HEK293 (cell line): Measurements from ENCODE around the gene TSKU.

Experiments used
- PRDM10 ChIP-seq: fragments of 450-650 bp; formaldehyde crosslinking; IDR thresholded peaks from 2 replicates; pipeline ENCODE4 v1.5.1; 2016; ENCODE audit warnings: missing biosample characterization, missing genetic modification characterization
- REST ChIP-seq: fragments of 450-650 bp; formaldehyde crosslinking; IDR thresholded peaks from 2 replicates; pipeline ENCODE4 v1.5.1; 2016; ENCODE audit warnings: missing biosample characterization, missing genetic modification characterization
- SETDB1 ChIP-seq: IDR thresholded peaks from one replicate; pipeline ENCODE4 v1.6.1; 2017; ENCODE audit warnings: mild to moderate bottlenecking, low read length, moderate library complexity, mixed read lengths; ENCODE audit not compliant: insufficient read length
- TCF7L2 ChIP-seq: IDR thresholded peaks from 2 replicates; pipeline ENCODE4 v1.6.1; 2011; ENCODE audit warnings: low read depth, mild to moderate bottlenecking, inconsistent platforms, low read length, moderate library complexity, borderline replicate concordance
- YY1 ChIP-seq: fragments of 450-650 bp; formaldehyde crosslinking; IDR thresholded peaks from 2 replicates; pipeline ENCODE4 v1.5.1; 2018; ENCODE audit warnings: missing biosample characterization, missing genetic modification characterization
- ZBTB7A ChIP-seq: fragments of 450-650 bp; formaldehyde crosslinking; IDR thresholded peaks from 2 replicates; pipeline ENCODE4 v1.5.1; 2016; ENCODE audit warnings: low read depth, missing biosample characterization, missing genetic modification characterization
- ZNF140 ChIP-seq: fragments of 450-650 bp; formaldehyde crosslinking; IDR thresholded peaks from 2 replicates; pipeline ENCODE4 v1.5.1; 2016; ENCODE audit warnings: missing biosample characterization, missing genetic modification characterization
- ZNF169 ChIP-seq: fragments of 450-650 bp; formaldehyde crosslinking; IDR thresholded peaks from 2 replicates; pipeline ENCODE4 v1.5.1; 2016; ENCODE audit warnings: missing biosample characterization, missing genetic modification characterization
- ZNF660 ChIP-seq: fragments of 450-650 bp; IDR thresholded peaks from 2 replicates; pipeline ENCODE4 v1.5.1; 2018; ENCODE audit warnings: missing biosample characterization, mild to moderate bottlenecking, missing genetic modification characterization
- ZNF670 ChIP-seq: fragments of 450-650 bp; formaldehyde crosslinking; IDR thresholded peaks from 2 replicates; pipeline ENCODE4 v1.5.1; 2016; ENCODE audit warnings: missing biosample characterization, missing genetic modification characterization, low read depth
- ZNF830 ChIP-seq: fragments of 450-650 bp; IDR thresholded peaks from 2 replicates; pipeline ENCODE4 v1.5.0; 2018; ENCODE audit warnings: missing biosample characterization, missing genetic modification characterization, low read depth, mild to moderate bottlenecking, moderate library complexity
- TF ChIP-seq, protein P1 (sequence below): fragments of 450-650 bp; formaldehyde crosslinking; IDR thresholded peaks from 2 replicates; pipeline ENCODE4 v1.5.1; 2016; ENCODE audit warnings: missing biosample characterization, missing genetic modification characterization
- TF ChIP-seq, protein P2 (sequence below): fragments of 450-650 bp; formaldehyde crosslinking; IDR thresholded peaks from 2 replicates; pipeline ENCODE4 v1.5.0; 2017; ENCODE audit warnings: missing biosample characterization, missing genetic modification characterization, borderline replicate concordance

- no peak for TF ChIP-seq SETDB1
- no peak for TF ChIP-seq YY1 (tag by site-specific recombination)
- TF ChIP-seq ZNF660 (tag by site-specific recombination), result no peak
- TF ChIP-seq, protein P1, sequence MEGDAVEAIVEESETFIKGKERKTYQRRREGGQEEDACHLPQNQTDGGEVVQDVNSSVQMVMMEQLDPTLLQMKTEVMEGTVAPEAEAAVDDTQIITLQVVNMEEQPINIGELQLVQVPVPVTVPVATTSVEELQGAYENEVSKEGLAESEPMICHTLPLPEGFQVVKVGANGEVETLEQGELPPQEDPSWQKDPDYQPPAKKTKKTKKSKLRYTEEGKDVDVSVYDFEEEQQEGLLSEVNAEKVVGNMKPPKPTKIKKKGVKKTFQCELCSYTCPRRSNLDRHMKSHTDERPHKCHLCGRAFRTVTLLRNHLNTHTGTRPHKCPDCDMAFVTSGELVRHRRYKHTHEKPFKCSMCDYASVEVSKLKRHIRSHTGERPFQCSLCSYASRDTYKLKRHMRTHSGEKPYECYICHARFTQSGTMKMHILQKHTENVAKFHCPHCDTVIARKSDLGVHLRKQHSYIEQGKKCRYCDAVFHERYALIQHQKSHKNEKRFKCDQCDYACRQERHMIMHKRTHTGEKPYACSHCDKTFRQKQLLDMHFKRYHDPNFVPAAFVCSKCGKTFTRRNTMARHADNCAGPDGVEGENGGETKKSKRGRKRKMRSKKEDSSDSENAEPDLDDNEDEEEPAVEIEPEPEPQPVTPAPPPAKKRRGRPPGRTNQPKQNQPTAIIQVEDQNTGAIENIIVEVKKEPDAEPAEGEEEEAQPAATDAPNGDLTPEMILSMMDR (tag by site-specific recombination), result no peak
- TF ChIP-seq REST (tag by site-specific recombination), result no peak
- no peak for TF ChIP-seq ZNF670 (tag by site-specific recombination)
- TF ChIP-seq, protein P2, sequence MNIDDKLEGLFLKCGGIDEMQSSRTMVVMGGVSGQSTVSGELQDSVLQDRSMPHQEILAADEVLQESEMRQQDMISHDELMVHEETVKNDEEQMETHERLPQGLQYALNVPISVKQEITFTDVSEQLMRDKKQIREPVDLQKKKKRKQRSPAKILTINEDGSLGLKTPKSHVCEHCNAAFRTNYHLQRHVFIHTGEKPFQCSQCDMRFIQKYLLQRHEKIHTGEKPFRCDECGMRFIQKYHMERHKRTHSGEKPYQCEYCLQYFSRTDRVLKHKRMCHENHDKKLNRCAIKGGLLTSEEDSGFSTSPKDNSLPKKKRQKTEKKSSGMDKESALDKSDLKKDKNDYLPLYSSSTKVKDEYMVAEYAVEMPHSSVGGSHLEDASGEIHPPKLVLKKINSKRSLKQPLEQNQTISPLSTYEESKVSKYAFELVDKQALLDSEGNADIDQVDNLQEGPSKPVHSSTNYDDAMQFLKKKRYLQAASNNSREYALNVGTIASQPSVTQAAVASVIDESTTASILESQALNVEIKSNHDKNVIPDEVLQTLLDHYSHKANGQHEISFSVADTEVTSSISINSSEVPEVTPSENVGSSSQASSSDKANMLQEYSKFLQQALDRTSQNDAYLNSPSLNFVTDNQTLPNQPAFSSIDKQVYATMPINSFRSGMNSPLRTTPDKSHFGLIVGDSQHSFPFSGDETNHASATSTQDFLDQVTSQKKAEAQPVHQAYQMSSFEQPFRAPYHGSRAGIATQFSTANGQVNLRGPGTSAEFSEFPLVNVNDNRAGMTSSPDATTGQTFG (tag by site-specific recombination), result no peak
- no peak for TF ChIP-seq ZNF169
- no peak for TF ChIP-seq ZNF830 (tag by site-specific recombination)
- no peak for TF ChIP-seq ZNF140 (tag by site-specific recombination)
- no peak for TF ChIP-seq TCF7L2
- TF ChIP-seq ZBTB7A (tag by site-specific recombination), result no peak
- no peak for TF ChIP-seq PRDM10 (tag by site-specific recombination)
These were observed 13.2 kb upstream of the TSKU start for GRCh38 chr11:76769645-76770586.
